Uterus (tissue), 4 donors: ENCODE results near the gene HID1. TPM values are rescaled to one million over a fixed set of nuclear protein-coding genes. Genes with fewer than 3 reads are reported as not detected.

ENCODE experiments used
- DNase-seq, 2 donors: peaks; one replicate each; pipeline ENCODE4 v3.0.0-alpha.2; 2019 to 2020
- H3K27ac ChIP-seq, 2 donors: fragments of 200-600 bp; sonication (generic); 1 replicate in 1 of 2; 2 replicates in 1 of 2; pipeline ENCODE4 v1.5.1; 2016 to 2018
- H3K27me3 ChIP-seq, 2 donors: fragments of 200-600 bp; sonication (generic); one replicate each; pipeline ENCODE4 v1.5.1; 2018 to 2019; ENCODE audit warnings: control low read depth in 1 of 2
- H3K36me3 ChIP-seq, 2 donors: fragments of 200-600 bp; sonication (generic); one replicate each; pipeline ENCODE4 v1.5.1; 2019; ENCODE audit warnings: control low read depth in 1 of 2
- H3K4me1 ChIP-seq, 2 donors: fragments of 200-600 bp; sonication (generic); one replicate each; pipeline ENCODE4 v1.5.1; 2018 to 2019; ENCODE audit warnings: control low read depth in 1 of 2
- H3K4me3 ChIP-seq, 2 donors: fragments of 200-600 bp; sonication (generic); 1 replicate in 1 of 2; 2 replicates in 1 of 2; pipeline ENCODE4 v1.5.1; 2018 to 2019; ENCODE audit warnings: mild to moderate bottlenecking in 1 of 2
- H3K9me3 ChIP-seq, 2 donors: fragments of 200-600 bp; sonication (generic); one replicate each; pipeline ENCODE4 v1.5.1; 2019; ENCODE audit warnings: control low read depth in 1 of 2
- POLR2A ChIP-seq, 2 donors: fragments of 450-650 bp; IDR thresholded peaks; one replicate each; pipeline ENCODE4 v1.6.1; 2016; ENCODE audit warnings: antibody characterized with exemption in 2 of 2, mild to moderate bottlenecking in 1 of 2, moderate library complexity in 1 of 2
- intact Hi-C: fragments of 100-400 bp; cut with DNase I; formaldehyde crosslinking; loops from one replicate; pipeline ENCODE4 v1.15.1; 2023; ENCODE audit warnings: low total_unique reads
- total RNA-seq, 4 donors: library from RNA; depleted of rRNA in 3 of 4; stranded (reverse); fragments of >200 nt in 3 of 4; gene quantifications; one replicate each; pipeline versions ENCODE4 v1.1.0 to v1.2.4, GENCODE V29; 2014 to 2023
- TF ChIP-seq, protein P1 (sequence below), 4 experiments: fragments of 200-600 bp in 2 of 4; fragments of 450-650 bp in 2 of 4; sonication (generic) in 2 of 4; IDR thresholded peaks; one replicate each; pipeline ENCODE4 v1.5.1; 2016 to 2019; ENCODE audit warnings: antibody characterized with exemption in 4 of 4, mild to moderate bottlenecking in 2 of 4, moderate library complexity in 1 of 4
- donor health status: DM: yes; HTN: yes; CAD: no.

The HID1 gene
- total RNA-seq, 4 donors from 2014 or later = 4.4 to 46.2 (median 22.6) TPM

DNA sequence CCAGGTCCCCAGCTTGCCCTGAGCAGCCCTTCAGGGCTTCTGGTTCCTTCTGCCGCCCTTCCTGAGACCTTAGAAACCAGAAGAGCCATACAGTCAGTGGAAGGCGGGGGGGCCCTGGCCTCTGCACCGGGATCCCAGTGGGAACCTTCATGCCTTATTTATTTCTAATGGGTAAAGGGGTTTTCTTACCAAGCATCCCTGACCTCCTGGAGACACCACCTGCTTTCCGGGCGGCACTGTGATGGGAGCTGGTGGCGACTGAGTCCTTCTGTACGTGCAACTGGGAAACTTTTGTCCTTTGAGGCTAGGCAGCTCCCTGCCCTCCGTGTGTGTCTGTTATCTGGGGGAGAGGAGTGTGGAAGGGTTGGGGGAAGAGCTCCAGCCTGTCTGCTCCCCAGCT lies 32.7 kb upstream of the HID1 start:
- Histone ChIP-seq H3K27ac (no peak overlapping the region), H3K27me3 (no peaks in the 10 kb centered on the region), H3K4me3 (no peak overlapping the region), H3K4me1 (no peaks in the 10 kb centered on the region), H3K36me3 (no peaks in the 10 kb centered on the region), H3K9me3 (no peaks in the 10 kb centered on the region)
- TF ChIP-seq, protein P1, sequence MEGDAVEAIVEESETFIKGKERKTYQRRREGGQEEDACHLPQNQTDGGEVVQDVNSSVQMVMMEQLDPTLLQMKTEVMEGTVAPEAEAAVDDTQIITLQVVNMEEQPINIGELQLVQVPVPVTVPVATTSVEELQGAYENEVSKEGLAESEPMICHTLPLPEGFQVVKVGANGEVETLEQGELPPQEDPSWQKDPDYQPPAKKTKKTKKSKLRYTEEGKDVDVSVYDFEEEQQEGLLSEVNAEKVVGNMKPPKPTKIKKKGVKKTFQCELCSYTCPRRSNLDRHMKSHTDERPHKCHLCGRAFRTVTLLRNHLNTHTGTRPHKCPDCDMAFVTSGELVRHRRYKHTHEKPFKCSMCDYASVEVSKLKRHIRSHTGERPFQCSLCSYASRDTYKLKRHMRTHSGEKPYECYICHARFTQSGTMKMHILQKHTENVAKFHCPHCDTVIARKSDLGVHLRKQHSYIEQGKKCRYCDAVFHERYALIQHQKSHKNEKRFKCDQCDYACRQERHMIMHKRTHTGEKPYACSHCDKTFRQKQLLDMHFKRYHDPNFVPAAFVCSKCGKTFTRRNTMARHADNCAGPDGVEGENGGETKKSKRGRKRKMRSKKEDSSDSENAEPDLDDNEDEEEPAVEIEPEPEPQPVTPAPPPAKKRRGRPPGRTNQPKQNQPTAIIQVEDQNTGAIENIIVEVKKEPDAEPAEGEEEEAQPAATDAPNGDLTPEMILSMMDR (IDR thresholded peaks at IDR 0.05) = no peak
- TF ChIP-seq POLR2A (IDR thresholded peaks at IDR 0.05) = no peak
- no peak for DNase-seq
- intact Hi-C loops = no loop called here

DNA sequence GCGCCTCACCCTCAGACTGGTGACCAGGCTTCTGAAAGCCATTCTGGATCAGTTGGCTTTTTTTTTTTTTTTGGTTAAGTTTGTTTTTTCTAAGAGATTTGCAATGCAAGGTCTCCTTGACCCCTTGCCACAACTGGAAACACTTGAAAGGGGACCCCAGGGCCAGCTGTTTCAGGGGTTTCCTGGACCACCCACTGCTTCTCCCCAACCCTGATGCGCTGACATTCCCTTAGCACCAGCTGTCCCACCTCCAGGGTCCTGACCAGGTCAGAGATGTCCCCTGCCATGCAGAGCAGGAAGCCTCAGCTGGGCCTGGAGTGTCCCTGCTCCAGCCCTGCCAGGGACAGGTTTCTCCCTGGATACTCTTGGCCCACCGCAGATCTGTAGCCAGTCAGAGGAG lies 31.8 kb upstream of the HID1 start:
- H3K4me1 ChIP-seq = no peaks in the 10 kb centered on the region
- TF ChIP-seq, protein P1 (IDR thresholded peaks at IDR 0.05) = no peak
- no peak for TF ChIP-seq POLR2A (IDR thresholded peaks at IDR 0.05)
- H3K27ac ChIP-seq = no peak overlapping the region
- no peak overlapping the region for H3K4me3 ChIP-seq
- no peaks in the 10 kb centered on the region for H3K27me3 ChIP-seq
- H3K36me3 ChIP-seq = no peaks in the 10 kb centered on the region
- intact Hi-C loops = no loop called here
- no peaks in the 10 kb centered on the region for H3K9me3 ChIP-seq
- DNase-seq = no peak

DNA sequence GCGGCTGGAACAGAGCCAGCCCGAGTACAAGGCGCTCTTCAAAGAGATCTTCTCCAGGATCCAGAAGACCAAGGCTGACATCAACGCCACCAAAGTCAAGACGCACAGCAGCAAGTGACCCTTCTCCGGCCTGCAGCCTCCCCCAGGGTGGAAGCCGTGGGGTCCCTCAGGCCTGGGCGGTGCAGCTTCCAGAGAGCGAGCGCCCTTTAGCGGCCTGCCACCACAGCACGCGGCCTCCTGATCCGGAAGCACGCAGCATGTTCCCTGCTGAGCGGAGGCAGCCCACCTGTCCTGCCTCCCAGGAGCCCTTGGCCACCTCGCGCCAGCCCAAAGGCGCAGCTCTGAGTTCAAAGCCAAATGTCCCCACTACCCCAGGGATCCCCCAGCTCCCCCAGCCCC lies 31.4 kb upstream of the HID1 start:
- no peak for DNase-seq

DNA sequence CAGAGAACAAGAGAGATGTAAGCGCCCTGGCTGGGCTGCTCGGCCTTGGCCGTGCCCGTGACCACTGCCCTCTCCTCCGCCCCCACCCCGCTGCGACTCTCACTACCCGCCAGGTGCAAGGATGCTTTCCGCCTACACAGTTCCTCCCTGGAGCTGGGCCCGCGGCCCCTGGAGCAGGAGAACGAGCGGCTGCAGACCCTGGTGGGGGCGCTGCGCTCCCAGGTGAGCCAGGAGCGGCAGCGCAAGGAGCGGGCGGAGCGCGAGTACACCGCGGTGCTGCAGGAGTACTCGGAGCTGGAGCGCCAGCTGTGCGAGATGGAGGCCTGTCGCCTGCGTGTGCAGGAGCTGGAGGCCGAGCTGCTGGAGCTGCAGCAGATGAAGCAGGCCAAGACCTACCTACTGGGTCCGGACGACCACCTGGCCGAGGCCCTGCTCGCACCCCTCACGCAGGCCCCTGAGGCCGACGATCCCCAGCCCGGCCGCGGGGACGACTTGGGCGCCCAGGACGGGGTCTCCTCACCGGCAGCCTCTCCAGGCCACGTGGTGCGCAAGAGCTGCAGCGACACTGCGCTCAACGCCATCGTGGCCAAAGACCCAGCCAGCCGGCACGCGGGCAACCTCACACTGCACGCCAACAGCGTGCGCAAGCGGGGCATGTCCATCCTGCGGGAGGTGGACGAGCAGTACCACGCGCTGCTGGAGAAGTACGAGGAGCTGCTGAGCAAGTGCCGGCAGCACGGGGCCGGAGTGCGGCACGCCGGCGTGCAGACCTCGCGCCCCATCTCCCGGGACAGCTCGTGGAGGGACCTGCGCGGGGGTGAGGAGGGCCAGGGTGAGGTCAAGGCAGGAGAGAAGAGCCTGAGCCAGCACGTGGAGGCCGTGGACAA lies 30.8 kb upstream of the HID1 start:
- H3K4me1 ChIP-seq = no peaks in the 10 kb centered on the region
- DNase-seq = no peak
- TF ChIP-seq POLR2A (IDR thresholded peaks at IDR 0.05) = no peak
- TF ChIP-seq, protein P1 (IDR thresholded peaks at IDR 0.05) = no peak
- H3K27ac ChIP-seq = no peak overlapping the region
- H3K36me3 ChIP-seq = no peaks in the 10 kb centered on the region
- H3K4me3 ChIP-seq = no peak overlapping the region
- no peaks in the 10 kb centered on the region for H3K9me3 ChIP-seq
- no peaks in the 10 kb centered on the region for H3K27me3 ChIP-seq
- intact Hi-C loops = no loop called here

More for the DNA sequence above, 31.4 kb upstream of the HID1 start:
- no peak overlapping the region for H3K27ac ChIP-seq
- no peaks in the 10 kb centered on the region for H3K4me1 ChIP-seq
- no peak overlapping the region for H3K4me3 ChIP-seq
- H3K9me3 ChIP-seq = no peaks in the 10 kb centered on the region
- no peaks in the 10 kb centered on the region for H3K36me3 ChIP-seq
- no peaks in the 10 kb centered on the region for H3K27me3 ChIP-seq
- TF ChIP-seq, protein P1 (IDR thresholded peaks at IDR 0.05) = no peak
- intact Hi-C loops = no loop called here
